ENCODE measurements around the gene EHD4.

GRCh38 chr15:41926185-41927056 lies 45.9 kb downstream of the EHD4 start:
- TF ChIP-seq CTCF (IDR thresholded peaks at IDR 0.05) (no peak), POLR2AphosphoS5 (IDR thresholded peaks at IDR 0.05; ENCODE audit: insufficient read depth in 1 of 2, low read depth in 1 of 2) (no peak)

Measured in vagina (tissue), 2 donors.